ENCODE results near the gene APOBEC3H.

The APOBEC3H gene

DNA sequence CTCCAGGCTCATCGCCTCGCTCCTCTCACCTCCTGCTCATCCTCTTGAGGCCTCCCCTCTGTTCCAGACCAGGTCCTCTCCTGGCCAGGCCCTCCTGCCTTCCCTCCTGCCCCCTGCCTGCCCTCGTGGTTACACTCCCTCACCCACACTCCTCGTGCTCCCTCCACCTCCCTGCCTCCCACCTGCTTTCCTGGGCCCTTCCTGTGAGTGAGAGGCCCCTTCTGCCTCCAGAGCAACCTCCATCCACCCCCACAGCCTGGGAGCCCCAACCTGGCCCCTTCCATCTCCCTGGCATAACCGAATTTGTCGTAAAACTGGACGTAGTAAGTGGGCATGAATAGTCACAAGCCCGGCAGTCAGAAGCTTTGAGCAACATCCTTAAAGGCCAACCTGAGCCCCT, 15.4 kb upstream of the APOBEC3H start:
- Histone ChIP-seq H3K9me3 (ENCODE audit: control extremely low read depth in 1 of 5, control insufficient read depth in 4 of 5, insufficient read depth in 2 of 5, low read depth in 1 of 5, low read length in 4 of 5) (no peaks in the 10 kb centered on the region), H3K27me3 (replicated peaks in 2 of 5; ENCODE audit: control insufficient read depth in 4 of 5, insufficient read depth in 5 of 5, low read length in 4 of 5) (no peaks in the 10 kb centered on the region), H3K4me1 (ENCODE audit: control extremely low read depth in 1 of 4, control insufficient read depth in 4 of 4, insufficient read depth in 4 of 4, low read length in 3 of 4) (peaks cover 0 to 30% (median 11%) of the 10 kb centered on the region in 4 experiments), H3K4me3 (ENCODE audit: control insufficient read depth in 1 of 7, extremely low read depth in 1 of 7, insufficient read depth in 4 of 7, low read depth in 2 of 7, low read length in 6 of 7) (no peak overlapping the region), H3K27ac (ENCODE audit: insufficient read depth in 1 of 2, low read depth in 1 of 2, low read length in 2 of 2, poor library complexity in 1 of 2, severe bottlenecking in 2 of 2) (no peak overlapping the region), H3K36me3 (ENCODE audit: control insufficient read depth in 4 of 4, insufficient read depth in 4 of 4, low read length in 3 of 4) (peaks cover 0 to 25% (median 4%) of the 10 kb centered on the region in 4 experiments)
- CTCF ChIA-PET, result no interaction called here
- DNase-seq, result no peak
- POLR2A ChIA-PET, result no interaction called here
- WGBS (ENCODE audit: insufficient coverage), result 82% methylated on average over 8 of the region's 8 CpGs

DNA sequence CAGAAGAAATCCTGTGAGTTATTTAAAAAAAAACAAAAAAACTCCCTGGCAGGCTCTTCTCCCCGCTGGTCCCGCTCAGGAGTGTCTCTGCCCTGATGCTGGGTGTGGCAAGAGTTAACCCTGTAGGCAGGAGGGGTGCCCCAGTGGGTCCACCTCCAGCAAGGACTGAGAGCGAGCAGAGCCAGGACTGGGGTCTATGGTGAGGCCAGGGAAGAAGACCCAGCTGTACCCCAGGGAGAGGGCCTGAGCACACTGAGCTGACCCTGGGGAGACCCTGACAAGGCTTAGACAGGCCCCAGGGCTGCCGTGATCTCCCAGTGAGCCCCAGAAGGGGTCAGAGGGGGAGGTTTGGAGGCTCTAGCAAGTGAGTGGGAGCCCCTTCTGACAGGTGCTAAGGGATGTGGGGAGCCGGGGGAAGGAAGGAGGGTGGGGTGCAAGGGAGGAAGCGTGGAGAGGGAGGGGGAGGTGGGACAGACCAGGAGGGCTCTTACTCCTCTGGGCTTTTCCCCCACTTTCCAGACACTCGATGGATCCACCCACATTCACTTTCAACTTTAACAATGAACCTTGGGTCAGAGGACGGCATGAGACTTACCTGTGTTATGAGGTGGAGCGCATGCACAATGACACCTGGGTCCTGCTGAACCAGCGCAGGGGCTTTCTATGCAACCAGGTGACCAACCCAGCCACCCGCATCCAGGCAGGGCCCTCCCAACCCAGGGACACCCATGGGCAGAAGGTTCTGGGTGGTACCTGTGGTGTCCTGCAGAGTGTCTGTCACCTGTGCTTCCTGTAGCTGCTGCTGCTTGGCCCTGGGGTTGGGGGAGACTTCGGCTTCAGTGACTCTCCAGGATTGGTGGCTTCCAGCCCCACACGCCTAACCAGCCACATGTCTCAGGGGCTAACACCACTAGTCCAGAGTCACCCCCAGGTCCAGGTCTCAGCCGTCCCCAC, 13.6 kb upstream of the APOBEC3H start:
- ChIA-PET CTCF (no interaction called here), POLR2A (no interaction called here)
- H3K27me3 ChIP-seq (replicated peaks in 2 of 5; ENCODE audit: control insufficient read depth in 4 of 5, insufficient read depth in 5 of 5, low read length in 4 of 5), result no peaks in the 10 kb centered on the region
- DNase-seq, result no peak
- peaks cover 0 to 25% (median 4%) of the 10 kb centered on the region in 4 experiments for H3K36me3 ChIP-seq (ENCODE audit: control insufficient read depth in 4 of 4, insufficient read depth in 4 of 4, low read length in 3 of 4)
- H3K4me1 ChIP-seq (ENCODE audit: control extremely low read depth in 1 of 4, control insufficient read depth in 4 of 4, insufficient read depth in 4 of 4, low read length in 3 of 4), result peaks cover 0 to 17% (median 0%) of the 10 kb centered on the region in 4 experiments
- WGBS (ENCODE audit: insufficient coverage), result 95% methylated on average over 10 of the region's 14 CpGs
- no peak overlapping the region for H3K27ac ChIP-seq (ENCODE audit: insufficient read depth in 1 of 2, low read depth in 1 of 2, low read length in 2 of 2, poor library complexity in 1 of 2, severe bottlenecking in 2 of 2)
- H3K4me3 ChIP-seq (ENCODE audit: control insufficient read depth in 1 of 7, extremely low read depth in 1 of 7, insufficient read depth in 4 of 7, low read depth in 2 of 7, low read length in 6 of 7), result no peak overlapping the region
- H3K9me3 ChIP-seq (ENCODE audit: control extremely low read depth in 1 of 5, control insufficient read depth in 4 of 5, insufficient read depth in 2 of 5, low read depth in 1 of 5, low read length in 4 of 5), result no peaks in the 10 kb centered on the region

DNA sequence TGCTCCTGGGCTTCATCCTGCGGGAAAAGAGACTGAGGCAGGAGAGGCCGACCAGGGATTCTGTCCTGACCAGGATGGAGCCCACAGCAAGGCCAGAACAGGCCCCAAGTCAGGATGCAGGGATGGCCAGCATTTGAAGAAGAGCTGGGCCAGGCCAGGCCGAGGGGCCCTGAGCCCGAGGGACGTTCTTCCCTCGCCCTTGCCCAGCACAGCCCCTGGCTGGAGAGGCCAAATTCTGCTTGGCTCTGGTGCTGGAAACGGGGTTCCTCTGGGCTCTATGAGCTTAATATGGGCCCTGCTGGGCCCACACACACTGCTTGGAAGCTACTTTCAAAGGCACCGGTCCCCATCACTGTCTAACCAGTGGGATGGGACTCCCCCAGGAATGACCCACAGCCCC, 12.4 kb upstream of the APOBEC3H start:
- Histone ChIP-seq H3K27me3 (replicated peaks in 2 of 5; ENCODE audit: control insufficient read depth in 4 of 5, insufficient read depth in 5 of 5, low read length in 4 of 5) (no peaks in the 10 kb centered on the region), H3K27ac (ENCODE audit: insufficient read depth in 1 of 2, low read depth in 1 of 2, low read length in 2 of 2, poor library complexity in 1 of 2, severe bottlenecking in 2 of 2) (no peak overlapping the region), H3K36me3 (ENCODE audit: control insufficient read depth in 4 of 4, insufficient read depth in 4 of 4, low read length in 3 of 4) (peaks cover 0 to 25% (median 4%) of the 10 kb centered on the region in 4 experiments), H3K4me3 (ENCODE audit: control insufficient read depth in 1 of 7, extremely low read depth in 1 of 7, insufficient read depth in 4 of 7, low read depth in 2 of 7, low read length in 6 of 7) (no peak overlapping the region), H3K9me3 (ENCODE audit: control extremely low read depth in 1 of 5, control insufficient read depth in 4 of 5, insufficient read depth in 2 of 5, low read depth in 1 of 5, low read length in 4 of 5) (no peaks in the 10 kb centered on the region), H3K4me1 (ENCODE audit: control extremely low read depth in 1 of 4, control insufficient read depth in 4 of 4, insufficient read depth in 4 of 4, low read length in 3 of 4) (peaks cover 0 to 17% (median 0%) of the 10 kb centered on the region in 4 experiments)
- ChIA-PET POLR2A (no interaction called here), CTCF (no interaction called here)
- DNase-seq, result no peak
- 100% methylated on average over 8 of the region's 8 CpGs for WGBS (ENCODE audit: insufficient coverage)

DNA sequence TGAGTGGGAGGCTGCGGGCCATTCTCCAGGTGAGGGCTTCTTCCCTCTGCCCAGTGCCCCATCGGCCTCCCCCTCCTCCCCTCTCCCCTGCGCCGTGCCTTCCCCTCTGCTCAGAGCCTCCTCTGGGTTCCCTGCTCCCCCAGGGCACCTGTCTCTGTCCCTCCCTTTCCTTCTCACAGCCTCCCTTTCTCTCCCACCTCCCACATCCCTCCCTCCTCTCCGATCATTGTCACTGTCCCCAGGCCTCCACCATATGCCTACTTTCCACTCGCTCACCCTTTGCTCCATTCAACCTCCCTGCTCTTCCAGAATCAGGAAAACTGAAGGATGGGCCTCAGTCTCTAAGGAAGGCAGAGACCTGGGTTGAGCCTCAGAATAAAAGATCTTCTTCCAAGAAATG, 9.9 kb upstream of the APOBEC3H start:
- CTCF ChIA-PET, result no interaction called here
- Histone ChIP-seq H3K4me3 (ENCODE audit: control insufficient read depth in 1 of 7, extremely low read depth in 1 of 7, insufficient read depth in 4 of 7, low read depth in 2 of 7, low read length in 6 of 7) (no peak overlapping the region), H3K36me3 (ENCODE audit: control insufficient read depth in 4 of 4, insufficient read depth in 4 of 4, low read length in 3 of 4) (peaks cover 0 to 11% (median 2%) of the 10 kb centered on the region in 4 experiments), H3K9me3 (ENCODE audit: control extremely low read depth in 1 of 5, control insufficient read depth in 4 of 5, insufficient read depth in 2 of 5, low read depth in 1 of 5, low read length in 4 of 5) (no peaks in the 10 kb centered on the region), H3K27ac (ENCODE audit: insufficient read depth in 1 of 2, low read depth in 1 of 2, low read length in 2 of 2, poor library complexity in 1 of 2, severe bottlenecking in 2 of 2) (no peak overlapping the region), H3K27me3 (replicated peaks in 2 of 5; ENCODE audit: control insufficient read depth in 4 of 5, insufficient read depth in 5 of 5, low read length in 4 of 5) (no peaks in the 10 kb centered on the region), H3K4me1 (ENCODE audit: control extremely low read depth in 1 of 4, control insufficient read depth in 4 of 4, insufficient read depth in 4 of 4, low read length in 3 of 4) (peaks cover 0 to 16% (median 4%) of the 10 kb centered on the region in 4 experiments)
- POLR2A ChIA-PET, result no interaction called here
- DNase-seq, result no peak
- WGBS (ENCODE audit: insufficient coverage), result 92% methylated on average over 5 of the region's 6 CpGs

DNA sequence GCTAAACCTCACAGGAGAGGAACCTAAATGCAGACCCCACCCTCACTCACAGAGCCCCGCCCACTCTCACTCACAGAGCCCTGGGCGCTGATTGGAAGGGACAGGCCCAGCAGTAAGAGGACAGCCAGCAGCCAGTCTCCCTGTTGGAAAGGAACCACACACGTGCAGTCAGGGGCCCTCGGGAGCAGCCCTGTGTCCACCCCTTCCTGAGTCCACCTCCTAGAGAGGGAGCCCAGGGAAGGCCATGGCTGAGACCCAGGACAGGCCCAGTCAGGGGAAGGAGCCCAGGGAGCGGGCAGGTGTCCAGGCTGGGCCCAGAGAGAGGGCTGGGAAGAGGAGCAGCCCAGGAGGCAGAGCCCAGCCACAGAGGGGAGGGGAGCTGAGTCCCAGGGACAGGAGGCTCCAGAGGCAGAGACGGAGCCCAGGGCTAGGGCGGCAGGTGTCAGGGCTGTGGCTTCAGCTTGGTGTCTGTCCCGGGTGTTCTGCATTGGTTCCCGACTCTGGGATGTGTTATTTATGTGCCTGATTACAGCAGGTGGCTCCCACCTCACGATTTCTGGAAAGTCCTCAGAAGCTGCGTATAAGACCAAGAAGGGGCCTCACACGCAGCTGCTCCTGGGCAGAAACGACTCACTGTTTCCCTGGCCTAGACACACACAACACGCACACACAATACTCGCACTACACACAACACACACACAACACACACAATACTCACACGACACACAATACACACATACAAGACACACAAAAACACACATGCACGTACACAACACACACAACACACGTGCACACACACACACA, 9.0 kb upstream of the APOBEC3H start:
- H3K36me3 ChIP-seq (ENCODE audit: control insufficient read depth in 4 of 4, insufficient read depth in 4 of 4, low read length in 3 of 4), result peaks cover 0 to 8% (median 2%) of the 10 kb centered on the region in 4 experiments
- DNase-seq, result no peak
- 88% methylated on average over 14 of the region's 18 CpGs for WGBS (ENCODE audit: insufficient coverage)
- no peak overlapping the region for H3K27ac ChIP-seq (ENCODE audit: insufficient read depth in 1 of 2, low read depth in 1 of 2, low read length in 2 of 2, poor library complexity in 1 of 2, severe bottlenecking in 2 of 2)
- H3K4me1 ChIP-seq (ENCODE audit: control extremely low read depth in 1 of 4, control insufficient read depth in 4 of 4, insufficient read depth in 4 of 4, low read length in 3 of 4), result peaks cover 0 to 20% (median 4%) of the 10 kb centered on the region in 4 experiments
- no peaks in the 10 kb centered on the region for H3K27me3 ChIP-seq (replicated peaks in 2 of 5; ENCODE audit: control insufficient read depth in 4 of 5, insufficient read depth in 5 of 5, low read length in 4 of 5)
- no peak overlapping the region for H3K4me3 ChIP-seq (ENCODE audit: control insufficient read depth in 1 of 7, extremely low read depth in 1 of 7, insufficient read depth in 4 of 7, low read depth in 2 of 7, low read length in 6 of 7)
- ChIA-PET CTCF (no interaction called here), POLR2A (no interaction called here)
- H3K9me3 ChIP-seq (ENCODE audit: control extremely low read depth in 1 of 5, control insufficient read depth in 4 of 5, insufficient read depth in 2 of 5, low read depth in 1 of 5, low read length in 4 of 5), result no peaks in the 10 kb centered on the region

DNA sequence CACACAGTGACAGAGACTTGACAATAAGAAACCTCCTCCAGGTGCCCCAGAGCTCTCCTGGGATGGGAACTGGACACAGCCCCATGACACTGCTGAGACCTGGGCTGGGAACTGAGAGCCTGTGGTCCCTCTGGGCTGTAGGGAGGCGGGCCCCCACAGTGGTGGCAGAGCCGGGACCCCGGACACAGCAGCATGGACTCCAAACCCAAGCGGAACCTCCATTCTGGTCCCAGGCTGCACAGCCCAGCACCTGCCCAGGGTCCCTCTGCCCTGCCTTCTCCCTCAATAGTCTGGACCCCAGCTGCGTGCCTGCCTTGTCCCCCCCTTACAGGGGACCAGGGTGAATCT, 8.4 kb upstream of the APOBEC3H start:
- POLR2A ChIA-PET, result interaction anchor here (0.7 kb wide), 1 partner anchor 106 kb away, joined by 3 read pairs; the partner anchor contains the start of gene APOBEC3B
- no peak overlapping the region for H3K27ac ChIP-seq (ENCODE audit: insufficient read depth in 1 of 2, low read depth in 1 of 2, low read length in 2 of 2, poor library complexity in 1 of 2, severe bottlenecking in 2 of 2)
- peaks cover 0 to 7% (median 2%) of the 10 kb centered on the region in 4 experiments for H3K36me3 ChIP-seq (ENCODE audit: control insufficient read depth in 4 of 4, insufficient read depth in 4 of 4, low read length in 3 of 4)
- no peak for DNase-seq
- 100% methylated on average over 3 of the region's 5 CpGs for WGBS (ENCODE audit: insufficient coverage)
- no peak overlapping the region for H3K4me3 ChIP-seq (ENCODE audit: control insufficient read depth in 1 of 7, extremely low read depth in 1 of 7, insufficient read depth in 4 of 7, low read depth in 2 of 7, low read length in 6 of 7)
- CTCF ChIA-PET, result interaction anchor here (0.6 to 1.0 kb wide), 3 partner anchors 10 to 126 kb away, joined by 3 to 4 read pairs (median 3); no protein-coding TSS in a partner anchor
- no peaks in the 10 kb centered on the region for H3K9me3 ChIP-seq (ENCODE audit: control extremely low read depth in 1 of 5, control insufficient read depth in 4 of 5, insufficient read depth in 2 of 5, low read depth in 1 of 5, low read length in 4 of 5)
- no peaks in the 10 kb centered on the region for H3K27me3 ChIP-seq (replicated peaks in 2 of 5; ENCODE audit: control insufficient read depth in 4 of 5, insufficient read depth in 5 of 5, low read length in 4 of 5)
- peaks cover 0 to 17% (median 4%) of the 10 kb centered on the region in 4 experiments for H3K4me1 ChIP-seq (ENCODE audit: control extremely low read depth in 1 of 4, control insufficient read depth in 4 of 4, insufficient read depth in 4 of 4, low read length in 3 of 4)

DNA sequence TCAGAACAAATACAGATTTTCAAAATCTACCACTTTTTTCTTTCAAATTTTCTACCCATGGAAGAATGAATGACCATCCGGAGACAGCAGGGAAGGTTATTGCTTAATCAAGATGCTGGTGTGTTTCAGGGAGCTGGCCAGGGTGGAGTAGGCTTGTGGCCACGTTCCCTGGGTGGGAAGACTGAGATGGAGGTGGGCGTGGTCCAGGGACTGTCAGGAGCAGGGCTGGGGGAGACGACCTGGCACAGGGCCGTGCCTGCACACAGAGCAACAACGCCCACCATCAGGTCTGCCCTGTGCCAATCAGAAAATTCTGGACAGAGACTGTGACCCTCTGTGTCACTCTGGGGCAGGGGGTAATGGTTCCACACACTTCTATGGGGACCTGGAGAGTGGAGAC, 7.1 kb upstream of the APOBEC3H start:
- no peaks in the 10 kb centered on the region for H3K27me3 ChIP-seq (replicated peaks in 2 of 5; ENCODE audit: control insufficient read depth in 4 of 5, insufficient read depth in 5 of 5, low read length in 4 of 5)
- ChIA-PET POLR2A (no interaction called here), CTCF (no interaction called here)
- H3K9me3 ChIP-seq (ENCODE audit: control extremely low read depth in 1 of 5, control insufficient read depth in 4 of 5, insufficient read depth in 2 of 5, low read depth in 1 of 5, low read length in 4 of 5), result no peaks in the 10 kb centered on the region
- H3K4me1 ChIP-seq (ENCODE audit: control extremely low read depth in 1 of 4, control insufficient read depth in 4 of 4, insufficient read depth in 4 of 4, low read length in 3 of 4), result peaks cover 0 to 17% (median 4%) of the 10 kb centered on the region in 4 experiments
- H3K27ac ChIP-seq (ENCODE audit: insufficient read depth in 1 of 2, low read depth in 1 of 2, low read length in 2 of 2, poor library complexity in 1 of 2, severe bottlenecking in 2 of 2), result no peak overlapping the region
- peaks cover 0 to 5% (median 2%) of the 10 kb centered on the region in 4 experiments for H3K36me3 ChIP-seq (ENCODE audit: control insufficient read depth in 4 of 4, insufficient read depth in 4 of 4, low read length in 3 of 4)
- no peak for DNase-seq
- no peak overlapping the region for H3K4me3 ChIP-seq (ENCODE audit: control insufficient read depth in 1 of 7, extremely low read depth in 1 of 7, insufficient read depth in 4 of 7, low read depth in 2 of 7, low read length in 6 of 7)
- WGBS (ENCODE audit: insufficient coverage), result 92% methylated on average over 5 of the region's 6 CpGs
